ENCODE measurements around the gene RIBC2. TPM values are rescaled to one million over a fixed set of nuclear protein-coding genes. Genes with fewer than 3 reads are reported as not detected.
"Not testable (repeated sequence)": the region's sequence is repeated elsewhere in the genome, so short reads cannot be mapped to it uniquely, and the experiment has no call there.

Gene RIBC2
- total RNA-seq, 1 donor from 2014 or later, result not detected

DNA sequence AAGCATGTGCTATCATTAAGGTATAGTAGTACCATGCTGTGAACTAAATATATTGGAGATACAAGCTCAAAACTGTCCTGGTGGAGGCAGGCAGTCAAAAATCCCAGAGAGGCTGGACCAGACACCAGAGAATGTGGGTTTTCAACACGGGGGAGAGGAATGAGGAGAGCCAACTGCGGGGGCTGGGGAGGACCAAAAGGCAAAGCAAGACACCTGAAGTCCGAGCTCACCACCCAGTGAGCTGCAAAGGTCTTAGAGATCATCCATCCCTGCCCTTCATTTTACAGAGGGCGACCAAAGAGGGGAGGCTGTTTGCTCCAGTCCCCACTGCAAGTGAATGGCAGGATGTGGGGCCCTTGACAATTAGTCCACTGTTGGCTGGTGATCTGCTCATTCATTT, 10.0 kb downstream of the RIBC2 start:
- intact Hi-C loops (cut with DNase I), result no loop called here
- no peak for DNase-seq (ENCODE audit: low spot score)

DNA sequence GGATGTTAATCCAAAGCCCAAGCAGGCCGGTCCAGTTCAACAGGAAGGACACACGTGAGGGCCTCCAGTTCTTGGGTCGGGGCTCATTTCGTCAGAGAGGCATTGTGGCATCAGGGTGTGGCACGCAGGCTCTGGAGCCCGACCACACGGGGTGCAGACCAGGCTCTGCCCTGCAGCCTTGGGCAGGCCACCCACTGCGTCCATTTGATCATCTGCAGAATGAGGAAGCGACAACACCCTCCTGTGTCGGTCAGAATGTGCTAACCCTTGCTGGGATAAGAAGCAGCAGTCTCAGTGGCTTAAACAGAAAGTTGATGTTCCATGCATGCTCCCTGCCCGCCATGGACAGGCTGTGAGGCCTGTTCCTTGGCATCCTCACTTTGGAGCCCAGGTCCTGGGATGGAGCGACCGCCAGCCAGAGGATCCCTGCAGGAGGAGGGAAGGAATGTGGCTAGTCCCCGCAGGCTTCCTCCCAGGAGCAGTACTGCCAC, 10.8 kb downstream of the RIBC2 start:
- intact Hi-C loops (cut with DNase I), result no loop called here
- DNase-seq (ENCODE audit: low spot score), result no peak

DNA sequence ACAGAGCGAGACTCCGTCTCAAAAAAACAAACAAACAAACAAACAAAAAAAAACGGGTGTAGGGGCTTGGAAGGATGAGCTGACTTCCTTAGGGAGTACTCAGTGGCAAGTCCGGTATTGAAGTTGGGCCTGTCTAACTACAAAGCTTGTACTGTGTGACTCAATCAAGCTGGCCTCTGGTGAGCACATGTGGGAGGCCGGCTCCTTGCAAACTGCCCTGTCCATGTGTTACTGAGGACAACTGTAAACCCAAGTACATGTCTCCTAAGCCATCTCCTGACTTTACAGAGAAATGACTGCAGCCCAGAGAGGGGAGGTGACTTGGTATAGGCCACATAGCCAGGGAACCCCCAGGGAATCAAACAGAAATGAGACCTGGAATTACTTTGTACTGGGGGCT, 11.6 kb downstream of the RIBC2 start:
- DNase-seq (ENCODE audit: low spot score), result no peak
- intact Hi-C loops (cut with DNase I), result no loop called here

DNA sequence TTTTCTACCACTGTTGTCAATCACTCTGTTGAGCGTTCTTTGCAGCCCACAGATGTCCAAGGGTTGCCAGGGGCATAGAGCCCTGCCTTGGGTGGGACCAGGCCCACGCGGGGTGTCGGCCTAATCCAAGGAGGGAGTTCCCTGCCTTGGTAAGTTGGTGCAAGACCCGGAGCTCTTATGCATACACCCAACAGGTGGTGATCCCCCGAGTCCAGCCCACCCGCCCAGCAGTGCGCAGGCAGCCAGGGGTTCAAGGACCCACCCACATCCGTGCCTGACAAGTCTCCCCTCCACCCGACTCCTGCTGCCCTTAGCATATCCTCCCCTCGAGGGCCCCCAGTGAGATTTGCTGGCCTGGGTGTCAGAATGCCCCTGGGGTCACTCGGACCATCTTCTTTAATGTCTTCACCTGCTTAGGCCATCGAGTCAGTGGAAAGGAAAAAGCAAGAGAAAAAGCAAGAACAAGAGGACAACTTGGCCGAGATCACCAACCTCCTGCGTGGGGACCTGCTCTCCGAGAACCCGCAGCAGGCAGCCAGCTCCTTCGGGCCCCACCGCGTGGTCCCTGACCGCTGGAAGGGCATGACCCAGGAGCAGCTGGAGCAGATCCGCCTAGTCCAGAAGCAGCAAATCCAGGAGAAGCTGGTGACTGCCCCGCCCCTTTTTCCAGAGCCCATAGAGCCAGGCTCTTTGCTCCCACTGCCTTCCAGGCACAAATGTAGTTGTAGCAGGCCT, 12.2 kb downstream of the RIBC2 start:
- intact Hi-C loops (cut with DNase I), result no loop called here
- DNase-seq (ENCODE audit: low spot score), result no peak

DNA sequence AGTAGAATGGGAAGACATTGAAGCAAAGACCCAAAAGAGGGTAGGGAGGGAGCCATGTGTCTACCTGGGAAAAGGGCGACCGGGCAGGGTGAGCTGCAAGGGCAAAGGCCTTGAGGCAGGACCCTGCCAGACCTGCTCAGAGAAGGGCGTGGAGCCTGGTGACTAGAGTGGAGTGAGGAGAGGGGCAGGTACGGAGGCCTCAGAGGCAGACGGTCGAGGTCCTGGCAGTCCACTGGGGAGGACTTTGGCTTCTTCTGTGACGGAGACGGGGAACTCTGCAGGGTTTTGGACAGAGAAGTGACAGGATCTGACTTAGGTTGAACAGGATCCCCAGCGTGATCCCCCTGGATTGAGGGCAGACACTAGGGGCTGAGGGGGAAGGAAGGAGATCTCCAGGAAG, 12.9 kb downstream of the RIBC2 start:
- intact Hi-C loops (cut with DNase I), result no loop called here
- no peak for DNase-seq (ENCODE audit: low spot score)

DNA sequence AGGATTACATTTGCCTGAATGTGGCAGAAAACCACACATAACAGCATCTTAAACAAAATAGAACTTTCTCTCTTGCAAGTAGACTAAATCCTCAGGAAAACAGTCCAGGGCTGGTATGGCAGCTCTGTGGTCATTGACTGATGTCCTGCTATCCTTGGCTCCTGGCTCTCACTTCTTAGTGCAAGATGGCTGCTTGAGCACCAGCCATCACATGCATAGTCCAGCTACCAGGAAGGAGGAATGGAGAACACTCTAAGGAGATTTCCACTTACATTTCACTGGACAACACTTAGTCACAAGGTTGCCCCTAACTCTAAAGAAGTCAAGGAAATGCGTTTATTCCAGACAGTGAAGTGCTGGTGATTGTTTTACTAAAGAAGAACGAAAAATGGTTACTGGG, 13.6 kb downstream of the RIBC2 start:
- no peak for DNase-seq (ENCODE audit: low spot score)
- intact Hi-C loops (cut with DNase I), result no loop called here

DNA sequence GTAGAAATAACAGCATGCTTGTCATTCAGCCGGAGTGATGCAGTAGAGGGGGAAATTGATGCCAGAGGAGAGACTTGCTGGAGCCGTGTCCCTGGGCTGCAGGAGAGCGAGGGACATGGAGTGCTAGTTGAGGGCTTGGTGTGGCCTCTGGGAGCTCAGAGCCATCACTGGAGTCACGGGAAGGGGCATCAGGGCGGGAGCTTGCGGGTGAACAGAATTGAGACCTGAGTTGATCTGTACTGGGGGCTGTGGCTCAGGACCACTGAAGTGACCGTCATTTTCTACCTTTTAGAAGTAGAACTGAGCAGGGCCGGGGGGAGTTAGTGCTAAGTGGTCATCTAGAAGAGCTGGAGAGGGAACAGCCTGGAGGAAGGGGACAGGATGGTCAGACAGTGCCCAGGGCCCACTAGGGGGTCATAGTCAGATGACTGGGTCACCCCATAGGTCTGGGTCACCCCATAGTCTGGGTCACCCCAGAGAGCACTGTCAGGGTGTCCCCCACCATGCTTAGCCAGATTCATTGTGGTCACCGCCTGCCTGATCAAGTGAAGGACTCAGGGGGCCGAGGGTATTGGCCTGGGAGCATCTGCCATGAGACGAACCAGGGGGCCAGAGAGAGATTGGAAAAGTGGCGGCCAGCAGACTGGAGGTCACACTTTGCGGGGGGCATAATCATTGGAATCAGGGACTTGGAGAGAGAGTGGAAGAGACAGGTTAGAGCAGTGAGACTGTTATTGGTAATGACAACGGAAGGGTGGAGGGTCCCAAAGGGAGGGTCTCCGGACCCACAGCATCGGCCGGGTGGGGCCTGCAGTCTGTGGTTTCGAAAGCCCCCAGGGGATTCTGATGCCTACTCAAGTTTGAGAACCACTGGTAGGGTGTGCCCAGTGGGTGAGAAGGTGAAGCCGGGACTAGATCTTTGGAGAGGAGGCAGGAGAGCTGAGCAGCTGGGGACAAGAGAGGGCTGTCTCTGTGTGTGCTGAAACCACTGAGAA, 15.2 kb downstream of the RIBC2 start:
- DNase-seq (ENCODE audit: low spot score), result no peak
- intact Hi-C loops (cut with DNase I), result no loop called here

DNA sequence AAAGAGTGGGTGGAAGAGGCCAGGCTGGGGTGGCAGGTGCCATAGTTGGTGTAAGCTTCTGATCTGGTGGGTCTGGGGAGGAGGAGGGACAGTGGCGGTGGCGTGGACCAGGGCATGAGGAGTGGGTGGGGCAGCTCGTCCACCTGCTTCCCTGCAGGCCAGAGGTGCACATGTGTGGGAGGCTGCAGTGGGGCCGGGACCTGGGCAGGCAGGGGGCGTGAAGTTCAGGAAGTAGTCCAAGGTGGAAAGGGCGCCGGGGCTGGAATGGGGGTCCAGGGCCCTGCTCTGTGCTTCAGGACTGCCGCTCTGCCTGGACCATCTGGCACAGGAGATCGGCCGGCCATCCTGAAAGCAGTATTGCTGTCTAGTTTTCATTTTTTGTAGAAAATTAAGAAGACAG, 15.9 kb downstream of the RIBC2 start:
- DNase-seq (ENCODE audit: low spot score), result no peak
- intact Hi-C loops (cut with DNase I), result no loop called here

DNA sequence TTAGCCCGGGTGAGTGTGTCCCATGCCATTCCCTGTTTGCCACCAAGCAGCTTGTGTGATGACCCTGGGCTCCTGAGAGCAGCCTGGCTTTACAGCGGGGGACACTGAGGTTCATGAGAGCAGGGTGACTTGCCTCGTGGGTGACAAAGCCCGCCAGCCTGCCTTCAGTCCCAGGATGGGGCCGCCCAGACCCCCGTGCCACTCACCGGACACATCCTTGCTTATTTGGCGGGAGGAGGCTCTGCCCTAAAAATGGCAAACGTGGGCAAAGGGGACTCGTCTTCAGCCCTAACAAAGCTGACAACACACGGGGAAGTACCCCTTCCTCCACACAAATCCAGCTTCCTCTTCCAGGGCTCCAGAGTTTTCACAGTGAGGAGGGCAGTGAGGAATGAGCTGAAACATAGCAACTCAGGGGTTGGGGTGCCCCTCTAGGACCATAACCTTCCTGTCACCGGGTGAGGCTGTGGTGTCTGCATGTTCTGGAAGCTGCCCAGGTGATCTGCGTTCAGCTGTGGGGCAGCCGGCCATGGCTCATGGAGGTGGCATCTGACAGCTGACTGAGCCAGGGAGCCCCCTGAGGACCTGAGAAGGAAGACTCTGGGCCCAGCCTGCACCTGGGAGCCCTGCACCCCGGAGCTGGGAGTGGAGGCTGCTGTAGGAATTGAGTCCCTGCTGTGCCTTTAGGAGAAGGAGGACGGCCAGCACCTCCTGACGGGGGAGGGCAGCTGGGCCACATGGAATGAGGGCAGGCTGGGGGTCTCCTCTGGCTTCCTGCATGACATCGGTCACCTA, 16.7 kb downstream of the RIBC2 start:
- peak; percentile 50 for DNase-seq (ENCODE audit: low spot score)
- intact Hi-C loops (cut with DNase I), result no loop called here

DNA sequence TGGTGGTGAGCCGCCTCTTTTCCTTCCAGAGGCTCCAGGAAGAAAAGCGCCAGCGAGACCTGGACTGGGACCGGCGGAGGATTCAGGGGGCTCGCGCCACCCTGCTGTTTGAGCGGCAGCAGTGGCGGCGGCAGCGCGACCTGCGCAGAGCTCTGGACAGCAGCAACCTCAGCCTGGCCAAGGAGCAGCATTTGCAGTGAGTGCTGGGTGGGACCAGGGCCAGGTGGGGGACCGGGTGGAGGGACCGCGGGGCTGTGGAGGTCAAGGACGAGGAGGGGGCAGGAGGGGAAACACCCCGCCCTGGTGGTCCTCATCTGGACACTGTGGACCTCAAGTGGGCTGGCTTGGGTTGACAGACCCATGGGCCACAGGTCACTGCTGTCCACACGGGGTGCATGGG, 17.4 kb downstream of the RIBC2 start:
- intact Hi-C loops (cut with DNase I), result no loop called here

DNA sequence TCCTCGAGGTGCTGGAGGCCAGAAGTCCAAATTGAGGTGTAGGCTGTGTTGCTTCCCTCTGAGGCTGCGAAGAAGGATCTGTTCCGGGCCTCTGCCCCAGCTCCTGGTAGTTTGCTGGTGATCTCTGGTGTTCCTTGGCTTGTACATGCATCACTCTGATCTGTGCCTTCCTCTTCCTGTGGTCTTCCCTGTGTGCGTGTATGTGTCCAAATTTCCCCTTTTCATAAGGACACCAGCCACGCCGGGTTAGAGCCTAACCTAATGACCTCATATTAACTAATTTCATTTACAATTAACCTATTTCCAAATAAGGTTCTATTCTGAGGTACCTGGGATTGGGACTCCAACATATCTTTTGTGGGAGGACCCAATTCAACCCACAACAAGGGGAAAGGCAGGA, 21.5 kb downstream of the RIBC2 start:
- no peak for DNase-seq (ENCODE audit: low spot score)
- intact Hi-C loops (cut with DNase I), result loop anchor here (1.0 to 5.0 kb wide), 2 partner anchors 118 to 166 kb away; no protein-coding TSS in a partner anchor

More for the DNA sequence above, 17.4 kb downstream of the RIBC2 start:
- DNase-seq (ENCODE audit: low spot score), result peak; percentile 60

DNA sequence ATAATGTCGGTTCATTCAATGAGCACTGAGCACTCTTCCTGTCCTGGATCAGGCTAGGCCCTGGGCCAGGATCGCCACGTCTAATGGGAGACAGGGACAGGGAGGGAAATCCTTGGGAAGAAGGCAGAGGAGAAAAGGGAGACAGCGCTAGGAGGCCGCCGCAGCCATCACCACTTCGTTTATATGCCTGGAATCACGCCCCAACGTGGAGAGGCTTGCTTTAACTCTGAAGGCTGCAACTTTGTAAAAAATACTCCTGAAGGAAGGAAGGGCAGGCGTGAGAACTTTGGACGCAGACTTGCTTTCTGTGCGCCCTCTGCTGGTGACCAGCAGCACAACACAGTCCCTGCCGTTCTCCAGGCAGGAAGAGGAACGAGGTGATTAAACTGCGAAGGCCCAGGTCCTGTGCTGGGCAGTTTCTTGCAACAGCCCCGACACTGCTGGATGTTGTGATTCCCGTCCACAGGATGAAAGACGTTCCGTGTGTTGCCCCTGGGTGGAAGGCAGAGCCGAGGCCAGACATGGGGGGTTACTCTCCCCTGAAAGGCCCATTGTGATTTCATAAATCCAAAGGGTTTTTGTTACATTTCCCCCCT, 22.1 kb downstream of the RIBC2 start:
- intact Hi-C loops (cut with DNase I), result loop anchor here (1.0 to 5.0 kb wide), 2 partner anchors 118 to 166 kb away; no protein-coding TSS in a partner anchor
- DNase-seq (ENCODE audit: low spot score), result peak; percentile 93

DNA sequence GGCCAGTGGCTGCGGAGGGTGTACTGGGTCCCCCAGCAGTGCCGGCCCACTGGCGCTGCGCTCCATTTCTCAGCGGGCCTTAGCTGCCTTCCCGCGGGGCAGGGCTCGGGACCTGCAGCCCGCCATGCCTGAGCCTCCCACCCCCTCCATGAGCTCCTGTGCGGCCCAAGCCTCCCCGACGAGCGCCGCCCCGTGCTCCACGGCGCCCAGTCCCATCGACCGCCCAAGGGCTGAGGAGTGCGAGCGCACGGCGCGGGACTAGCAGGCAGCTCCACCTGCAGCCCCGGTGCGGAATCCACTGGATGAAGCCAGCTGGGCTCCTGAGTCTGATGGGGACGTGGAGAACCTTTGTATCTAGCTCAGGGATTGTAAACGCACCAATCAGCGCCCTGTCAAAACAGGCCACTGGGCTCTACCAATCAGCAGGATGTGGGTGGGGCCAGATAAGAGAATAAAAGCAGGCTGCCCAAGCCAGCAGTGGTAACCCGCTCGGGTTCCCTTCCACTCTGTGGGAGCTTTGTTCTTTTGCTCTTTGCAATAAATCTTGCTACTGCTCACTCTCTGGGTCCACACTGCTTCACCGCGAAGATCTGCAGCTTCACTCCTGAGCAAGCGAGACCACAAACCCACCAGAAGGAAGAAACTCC, 23.5 kb downstream of the RIBC2 start:
- intact Hi-C loops (cut with DNase I), result loop anchor here (5.0 kb wide), 1 partner anchor 120 kb away; no protein-coding TSS in a partner anchor
- not testable (repeated sequence) for DNase-seq (ENCODE audit: low spot score)

DNA sequence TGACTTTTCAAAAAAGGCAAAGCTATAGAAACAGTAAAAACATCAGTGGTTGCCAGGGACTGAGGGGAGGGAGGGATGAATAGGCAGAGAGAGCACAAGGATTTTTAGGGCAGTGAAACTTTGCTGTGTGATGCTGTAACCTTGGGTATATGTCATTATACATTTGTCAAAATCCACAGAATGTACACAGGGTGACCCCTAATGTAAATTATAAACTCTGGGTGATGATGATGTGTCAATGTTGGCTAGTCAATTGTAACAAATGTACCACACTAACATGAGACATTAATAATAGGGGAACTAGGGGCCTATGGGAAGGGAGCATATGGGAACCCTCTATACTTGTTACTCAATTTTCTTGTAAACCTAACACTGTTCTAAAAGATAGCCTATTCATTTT, 24.8 kb downstream of the RIBC2 start:
- no peak for DNase-seq (ENCODE audit: low spot score)
- intact Hi-C loops (cut with DNase I), result loop anchor here (5.0 kb wide), 1 partner anchor 121 kb away; no protein-coding TSS in a partner anchor

DNA sequence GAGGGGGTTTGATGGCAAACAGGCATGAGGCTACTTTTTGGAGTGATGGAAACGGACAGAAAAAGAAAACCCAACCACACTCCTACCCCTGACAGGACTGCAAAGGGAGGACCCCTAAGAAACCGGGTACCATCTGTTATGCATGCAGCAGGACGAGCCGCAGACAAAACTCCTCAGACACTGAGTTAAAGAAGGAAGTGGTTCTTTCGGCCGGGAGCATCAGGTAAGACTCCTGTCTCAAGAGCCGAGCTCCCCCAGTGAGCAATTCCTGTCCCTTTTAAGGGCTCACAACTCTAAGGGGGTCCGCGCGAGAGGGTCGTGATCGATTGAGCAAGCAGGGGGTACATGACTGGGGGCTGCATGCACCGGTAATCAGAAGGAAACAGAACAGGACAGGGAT, 27.2 kb downstream of the RIBC2 start:
- intact Hi-C loops (cut with DNase I), result loop anchor here (2.0 kb wide), 1 partner anchor 112 kb away; no protein-coding TSS in a partner anchor
- DNase-seq (ENCODE audit: low spot score), result not testable (repeated sequence)

DNA sequence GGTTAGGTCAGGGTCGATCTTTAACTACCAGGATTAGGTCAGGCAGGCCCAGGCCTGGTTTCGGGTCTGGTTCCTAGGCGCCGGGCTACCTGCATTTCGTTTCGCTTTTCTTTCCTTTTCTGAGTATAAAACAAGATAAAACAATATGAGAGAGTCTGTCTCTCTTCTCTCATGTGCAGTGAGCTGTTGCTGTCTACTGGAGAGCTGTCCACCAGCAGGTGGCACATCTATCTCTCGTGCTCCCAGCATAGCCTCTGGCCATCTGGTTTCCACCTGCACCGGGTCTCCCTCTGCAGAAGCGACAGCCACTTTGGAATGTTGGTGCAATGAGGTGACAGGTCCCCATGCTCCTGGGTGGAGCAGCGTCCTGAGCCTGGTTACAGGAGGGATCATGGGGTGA, 27.6 kb downstream of the RIBC2 start:
- no peak for DNase-seq (ENCODE audit: low spot score)
- intact Hi-C loops (cut with DNase I), result loop anchor here (2.0 kb wide), 1 partner anchor 112 kb away; no protein-coding TSS in a partner anchor

DNA sequence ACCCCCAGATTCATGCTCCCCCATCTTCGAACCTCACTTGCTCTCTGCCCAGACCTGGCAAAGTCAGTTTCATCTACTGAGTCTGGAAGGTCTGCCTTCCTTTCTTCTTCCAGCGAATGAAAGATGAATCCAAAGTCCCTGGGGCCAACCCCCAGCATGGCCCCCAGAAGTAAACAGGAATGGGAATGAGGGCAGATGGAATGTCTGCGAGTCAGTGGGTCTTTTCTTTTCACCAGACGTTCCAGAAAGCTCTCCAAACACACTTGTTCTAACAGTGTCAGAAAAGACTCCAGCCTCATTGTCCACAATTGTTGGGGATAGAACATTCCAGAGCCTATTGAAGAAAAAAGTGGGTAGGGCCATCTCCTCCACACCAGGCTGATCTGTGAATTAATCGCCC, 28.6 kb downstream of the RIBC2 start:
- DNase-seq (ENCODE audit: low spot score), result no peak
- intact Hi-C loops (cut with DNase I), result no loop called here

DNA sequence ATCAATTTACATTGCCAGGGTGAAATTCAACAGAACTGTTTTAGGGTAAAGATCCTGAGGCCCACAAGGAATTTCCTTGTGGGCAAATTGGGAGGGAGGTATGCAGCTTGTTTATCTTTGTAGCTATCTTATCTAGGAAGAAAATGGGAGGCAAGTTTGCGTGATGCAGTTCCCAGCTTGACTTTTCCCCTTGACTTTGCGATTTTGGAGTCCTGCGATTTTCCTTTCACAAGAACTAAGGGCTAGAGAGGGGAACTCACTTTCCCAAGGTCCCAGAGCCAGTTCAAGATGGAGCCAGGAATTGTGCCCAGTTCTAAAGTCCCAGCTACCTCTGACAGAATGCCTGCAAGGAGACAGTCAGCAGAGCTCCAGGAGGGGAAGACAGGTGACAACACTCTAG, 30.7 kb downstream of the RIBC2 start:
- no peak for DNase-seq (ENCODE audit: low spot score)
- intact Hi-C loops (cut with DNase I), result no loop called here
